MM.1S (cell line): ENCODE results near the gene PCDHA1.
"Not testable (repeated sequence)": the region's sequence is repeated elsewhere in the genome, so short reads cannot be mapped to it uniquely, and the experiment has no call there.

Source experiments
- DNase-seq: peaks from one replicate; pipeline ENCODE4 v3.0.0-alpha.2; 2015
- H2AFZ ChIP-seq: fragments of 300-600 bp; sonication (generic); 2 replicates; pipeline ENCODE4 v1.6.0; 2016; ENCODE audit warnings: antibody characterized with exemption, low read length
- H3F3A ChIP-seq: fragments of 300-600 bp; sonication (generic); 2 replicates; pipeline ENCODE4 v1.6.1; 2016; ENCODE audit warnings: mild to moderate bottlenecking, antibody characterized with exemption, low read length, moderate library complexity, mixed read lengths; ENCODE audit not compliant: insufficient read depth
- H3K27ac ChIP-seq: fragments of 300-600 bp; sonication (generic); 2 replicates; pipeline ENCODE4 v1.5.1; 2016; ENCODE audit warnings: mild to moderate bottlenecking, low read length
- H3K27me3 ChIP-seq: fragments of 300-600 bp; sonication (generic); replicated peaks from 2 replicates; pipeline ENCODE4 v1.6.0; 2016; ENCODE audit warnings: low read length; ENCODE audit not compliant: insufficient read depth
- H3K36me3 ChIP-seq: fragments of 300-600 bp; sonication (generic); replicated peaks from 2 replicates; pipeline ENCODE4 v1.6.1; 2016; ENCODE audit warnings: mild to moderate bottlenecking, low read length, mixed read lengths; ENCODE audit not compliant: insufficient read depth
- H3K4me1 ChIP-seq: fragments of 300-600 bp; sonication (generic); 2 replicates; pipeline ENCODE4 v1.6.1; 2016; ENCODE audit warnings: low read length, mixed read lengths
- H3K4me2 ChIP-seq: fragments of 300-600 bp; sonication (generic); 2 replicates; pipeline ENCODE4 v1.6.0; 2016; ENCODE audit warnings: low read depth, low read length
- H3K4me3 ChIP-seq: fragments of 300-600 bp; sonication (generic); 2 replicates; pipeline ENCODE4 v1.5.1; 2016; ENCODE audit warnings: low read length, mixed read lengths
- H3K79me2 ChIP-seq: fragments of 300-600 bp; sonication (generic); 2 replicates; pipeline ENCODE4 v1.6.1; 2016; ENCODE audit warnings: mixed run types, low read length, mixed read lengths
- H3K9ac ChIP-seq: fragments of 300-600 bp; sonication (generic); 2 replicates; pipeline ENCODE4 v1.6.1; 2016; ENCODE audit warnings: low read length, mixed read lengths
- H3K9me2 ChIP-seq: fragments of 300-600 bp; sonication (generic); replicated peaks from 2 replicates; pipeline ENCODE4 v1.6.1; 2016; ENCODE audit warnings: mild to moderate bottlenecking, low read length, mixed read lengths; ENCODE audit not compliant: insufficient read depth
- H3K9me3 ChIP-seq: fragments of 300-600 bp; sonication (generic); replicated peaks from 2 replicates; pipeline ENCODE4 v1.6.1; 2016; ENCODE audit warnings: mild to moderate bottlenecking, low read length, mixed read lengths; ENCODE audit not compliant: insufficient read depth
- H4K20me1 ChIP-seq: fragments of 300-600 bp; sonication (generic); 2 replicates; pipeline ENCODE4 v1.6.1; 2016; ENCODE audit warnings: mild to moderate bottlenecking, low read length, moderate library complexity, mixed read lengths; ENCODE audit not compliant: insufficient read depth
- CTCF ChIP-seq: fragments of 300-600 bp; sonication (generic); IDR thresholded peaks from 2 replicates; pipeline ENCODE4 v1.5.1; 2016; ENCODE audit warnings: antibody characterized with exemption, low read length, mixed read lengths
- EZH2 ChIP-seq: fragments of 300-600 bp; sonication (generic); optimal IDR thresholded peaks from 2 replicates; pipeline ENCODE3; 2017; ENCODE audit warnings: low read depth, mild to moderate bottlenecking, antibody characterized with exemption, low read length, mixed read lengths
- EZH2phosphoT487 ChIP-seq: fragments of 300-600 bp; sonication (generic); IDR thresholded peaks from 2 replicates; pipeline ENCODE4 v1.6.1; 2018; ENCODE audit warnings: antibody characterized with exemption, low read length

The PCDHA1 gene

GRCh38 chr5:140802781-140803271 lies 16.9 kb downstream of the PCDHA1 start:
- no peak for TF ChIP-seq EZH2phosphoT487
- no peak for TF ChIP-seq CTCF
- no peak for TF ChIP-seq EZH2
- DNase-seq, result no peak
- H3K9me2 ChIP-seq, result no peaks in the 10 kb centered on the region
- H3K9me3 ChIP-seq, result no peaks in the 10 kb centered on the region
- no peaks in the 10 kb centered on the region for H3F3A ChIP-seq
- no peak overlapping the region for H3K4me3 ChIP-seq
- H3K9ac ChIP-seq, result no peak overlapping the region
- no peak overlapping the region for H3K27ac ChIP-seq
- no peaks in the 10 kb centered on the region for H3K79me2 ChIP-seq
- no peaks in the 10 kb centered on the region for H3K27me3 ChIP-seq
- H3K4me2 ChIP-seq, result no peak overlapping the region
- no peak overlapping the region for H2AFZ ChIP-seq
- no peaks in the 10 kb centered on the region for H3K4me1 ChIP-seq
- H3K36me3 ChIP-seq, result no peaks in the 10 kb centered on the region
- H4K20me1 ChIP-seq, result no peaks in the 10 kb centered on the region

- no peak within 1 kb of the TSS for H3K4me3 ChIP-seq
These were observed 21.2 kb downstream of the PCDHA1 start, which contains the start of gene PCDHA4 for GRCh38 chr5:140806834-140807775. TSS of gene PCDHA4 (plus strand) at chr5:140807068.

GRCh38 chr5:140808241-140808888 lies 22.4 kb downstream of the PCDHA1 start:
- not testable (repeated sequence) for H3K4me3 ChIP-seq, H3K36me3 ChIP-seq, H3K9ac ChIP-seq, H3K9me3 ChIP-seq, H3K27me3 ChIP-seq, H3K79me2 ChIP-seq, H3K27ac ChIP-seq, DNase-seq, H3K4me1 ChIP-seq, H4K20me1 ChIP-seq, H3K9me2 ChIP-seq, H3F3A ChIP-seq, H3K4me2 ChIP-seq, H2AFZ ChIP-seq

More at GRCh38 chr5:140806834-140807775, 21.2 kb downstream of the PCDHA1 start, which contains the start of gene PCDHA4:
- no peak for TF ChIP-seq EZH2
- TF ChIP-seq CTCF, result peak; percentile 27
- H3K9ac ChIP-seq, result no peak within 1 kb of the TSS
- no peaks in the 10 kb centered on the region for H3K36me3 ChIP-seq
- H3K79me2 ChIP-seq, result no peaks in the 10 kb centered on the region
- H3F3A ChIP-seq, result no peaks in the 10 kb centered on the region
- H3K9me3 ChIP-seq, result no peaks in the 10 kb centered on the region
- H3K27ac ChIP-seq, result no peak within 1 kb of the TSS
- H4K20me1 ChIP-seq, result no peaks in the 10 kb centered on the region
- H3K4me1 ChIP-seq, result no peaks in the 10 kb centered on the region
- H3K27me3 ChIP-seq, result no peaks in the 10 kb centered on the region
- no peak within 1 kb of the TSS for H2AFZ ChIP-seq
- no peak within 1 kb of the TSS for H3K4me2 ChIP-seq
- H3K9me2 ChIP-seq, result no peaks in the 10 kb centered on the region
- DNase-seq, result no peak
